ENCODE measurements around the gene DPH7. TPM values are rescaled to one million over a fixed set of nuclear protein-coding genes. Genes with fewer than 3 reads are reported as not detected.

DPH7 gene
- total RNA-seq, 2 donors from 2014 or later: 34.3 to 62.4 TPM

DNA sequence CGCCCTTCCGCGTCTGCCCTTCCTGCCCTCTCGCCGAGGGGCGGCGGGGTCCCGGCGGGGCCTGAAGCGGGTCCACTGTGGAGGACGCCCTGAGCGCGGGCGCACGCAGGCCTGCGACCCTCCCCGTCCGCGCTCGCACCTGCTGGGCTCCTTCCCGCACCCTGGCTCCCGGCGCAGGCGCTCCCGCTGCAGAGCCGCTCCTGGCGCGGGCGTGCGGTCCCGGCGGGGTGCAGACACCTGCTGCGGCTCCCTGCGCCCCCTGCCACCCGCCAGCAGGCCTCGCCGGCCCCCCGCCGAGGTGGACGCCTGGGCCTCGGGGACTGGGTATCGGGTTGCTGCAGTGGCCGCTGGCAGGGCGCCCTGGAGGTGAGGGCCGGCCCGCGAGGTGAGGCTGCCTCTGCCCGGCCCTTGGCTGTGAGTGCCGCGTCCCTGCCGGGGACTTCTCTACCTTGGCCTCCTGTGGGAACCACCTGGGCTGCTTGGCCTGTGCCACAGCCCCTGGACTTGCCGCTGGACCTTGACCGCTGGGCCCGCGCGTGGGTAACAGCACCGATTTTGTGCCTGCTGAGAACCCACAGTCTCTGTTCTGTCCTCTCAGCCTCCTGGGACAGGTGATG is 27.4 kb upstream of the DPH7 start:
- TF ChIP-seq POLR2AphosphoS5 (IDR thresholded peaks at IDR 0.05): no peak
- no peak for TF ChIP-seq POLR2A (IDR thresholded peaks at IDR 0.05)
- TF ChIP-seq, protein P1, sequence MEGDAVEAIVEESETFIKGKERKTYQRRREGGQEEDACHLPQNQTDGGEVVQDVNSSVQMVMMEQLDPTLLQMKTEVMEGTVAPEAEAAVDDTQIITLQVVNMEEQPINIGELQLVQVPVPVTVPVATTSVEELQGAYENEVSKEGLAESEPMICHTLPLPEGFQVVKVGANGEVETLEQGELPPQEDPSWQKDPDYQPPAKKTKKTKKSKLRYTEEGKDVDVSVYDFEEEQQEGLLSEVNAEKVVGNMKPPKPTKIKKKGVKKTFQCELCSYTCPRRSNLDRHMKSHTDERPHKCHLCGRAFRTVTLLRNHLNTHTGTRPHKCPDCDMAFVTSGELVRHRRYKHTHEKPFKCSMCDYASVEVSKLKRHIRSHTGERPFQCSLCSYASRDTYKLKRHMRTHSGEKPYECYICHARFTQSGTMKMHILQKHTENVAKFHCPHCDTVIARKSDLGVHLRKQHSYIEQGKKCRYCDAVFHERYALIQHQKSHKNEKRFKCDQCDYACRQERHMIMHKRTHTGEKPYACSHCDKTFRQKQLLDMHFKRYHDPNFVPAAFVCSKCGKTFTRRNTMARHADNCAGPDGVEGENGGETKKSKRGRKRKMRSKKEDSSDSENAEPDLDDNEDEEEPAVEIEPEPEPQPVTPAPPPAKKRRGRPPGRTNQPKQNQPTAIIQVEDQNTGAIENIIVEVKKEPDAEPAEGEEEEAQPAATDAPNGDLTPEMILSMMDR (IDR thresholded peaks at IDR 0.05): no peak
- Histone ChIP-seq H3K4me3 (peak overlapping the region; percentile 76 to 91), H3K27ac (peak overlapping the region; percentile 84 to 92), H3K27me3 (replicated peaks; ENCODE audit: insufficient read depth) (no peaks in the 10 kb centered on the region), H3K9me3 (no peaks in the 10 kb centered on the region), H3K4me1 (replicated peaks) (peaks cover 13% of the 10 kb centered on the region), H3K36me3 (no peaks in the 10 kb centered on the region)
- 8% methylated on average over 17 of the region's 57 CpGs for WGBS
- intact Hi-C loops (cut with DNase I): no loop called here
- no peak for DNase-seq (ENCODE audit: low spot score)

DNA sequence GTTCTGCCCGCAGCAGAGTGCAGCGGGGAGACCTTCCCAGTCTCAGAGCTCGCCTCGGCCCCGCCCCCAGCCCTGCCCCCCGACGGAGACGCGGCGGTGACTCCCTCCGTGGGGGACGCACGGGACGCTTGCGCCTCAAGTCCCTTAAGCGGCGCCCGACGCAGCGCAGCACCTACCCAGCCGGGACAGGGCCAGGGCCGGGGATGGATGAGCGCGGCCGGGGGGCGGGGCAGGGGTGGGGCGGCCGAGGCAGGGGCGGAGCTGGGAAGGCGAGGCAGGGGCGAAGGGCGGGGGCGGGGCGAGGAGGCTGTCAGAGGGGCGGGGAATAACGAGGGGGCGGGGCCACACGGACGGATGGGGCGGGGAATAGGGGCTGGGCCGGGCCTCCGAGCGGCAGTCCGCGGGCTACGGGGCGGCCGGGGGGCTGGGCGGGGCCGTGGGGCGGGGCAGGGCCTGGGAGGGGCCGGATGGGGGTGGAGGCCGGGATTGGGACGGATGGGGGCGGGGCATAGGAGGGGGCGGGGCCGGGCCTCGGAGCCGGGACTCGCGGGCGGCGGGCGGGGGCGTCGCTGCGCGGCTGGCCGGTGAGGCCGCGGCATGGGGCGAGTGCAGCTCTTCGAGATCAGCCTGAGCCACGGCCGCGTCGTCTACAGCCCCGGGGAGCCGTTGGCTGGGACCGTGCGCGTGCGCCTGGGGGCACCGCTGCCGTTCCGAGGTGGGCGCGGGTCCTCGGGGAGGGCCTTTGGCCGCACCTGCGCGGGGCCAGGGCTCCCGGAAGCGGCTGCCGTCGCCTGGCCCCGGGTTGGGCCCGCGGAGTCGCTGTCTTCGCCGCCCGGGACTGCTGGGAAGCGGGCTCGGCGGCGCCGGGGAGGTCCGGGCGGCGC is 26.6 kb upstream of the DPH7 start, which contains the start of gene ARRDC1:
Gene ARRDC1, plus strand, starts transcription at position 566 of the 884 bp plus-strand sequence. Its CDS starts 32 bp downstream, at position 598.
- H3K9me3 ChIP-seq: no peaks in the 10 kb centered on the region
- H3K4me3 ChIP-seq: peak within 1 kb of the TSS; percentile 76 to 91
- intact Hi-C loops (cut with DNase I): no loop called here
- WGBS: under 1% methylated on average over 63 of the region's 111 CpGs
- H3K27ac ChIP-seq: peak within 1 kb of the TSS; percentile 84 to 92
- peaks cover 10% of the 10 kb centered on the region for H3K4me1 ChIP-seq (replicated peaks)
- TF ChIP-seq POLR2A (IDR thresholded peaks at IDR 0.05): peak; percentile 88
- TF ChIP-seq, protein P1 (IDR thresholded peaks at IDR 0.05): no peak
- peak; percentile 68 for TF ChIP-seq POLR2AphosphoS5 (IDR thresholded peaks at IDR 0.05)
- no peaks in the 10 kb centered on the region for H3K27me3 ChIP-seq (replicated peaks; ENCODE audit: insufficient read depth)
- no peaks in the 10 kb centered on the region for H3K36me3 ChIP-seq
- DNase-seq (ENCODE audit: low spot score): peak; percentile 95

DNA sequence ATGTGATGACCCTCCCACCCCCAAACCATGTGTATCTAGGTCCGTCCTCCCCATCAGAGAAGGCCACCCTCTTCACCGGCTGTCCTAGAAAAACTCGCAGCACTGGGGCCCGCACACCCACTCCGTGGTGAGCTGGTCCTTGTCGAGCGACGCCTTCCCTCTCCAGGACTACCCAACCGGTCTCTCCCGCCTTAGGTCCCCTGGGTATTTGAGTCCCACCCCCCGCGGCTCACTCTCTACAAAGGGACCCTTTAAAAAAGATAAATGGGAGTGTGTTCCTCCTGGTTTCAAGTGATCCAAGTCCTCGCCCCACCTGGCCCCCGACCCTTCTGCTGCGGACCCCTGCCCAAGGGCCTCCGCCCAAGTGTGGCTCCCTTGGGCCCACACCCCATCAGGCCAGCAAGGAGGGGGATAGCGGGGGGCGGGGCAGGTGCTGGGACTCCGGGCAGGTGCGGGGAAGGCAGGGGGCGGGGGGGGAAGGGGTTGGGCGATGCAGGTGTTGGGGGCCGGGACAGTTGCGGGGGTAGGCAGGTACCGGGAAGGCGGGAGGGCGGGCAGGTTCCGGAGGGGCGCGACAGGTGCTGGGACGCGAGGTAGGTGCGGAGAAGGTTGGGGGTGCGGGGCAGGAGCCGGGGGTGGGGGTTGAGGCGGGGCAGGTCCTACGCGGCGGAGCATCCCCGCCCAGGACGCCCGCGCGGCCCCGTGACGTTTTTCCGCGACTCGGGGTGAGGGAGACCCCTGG is 25.8 kb upstream of the DPH7 start:
- Histone ChIP-seq H3K27me3 (replicated peaks; ENCODE audit: insufficient read depth) (no peaks in the 10 kb centered on the region), H3K4me3 (peak overlapping the region; percentile 50 to 91), H3K9me3 (no peaks in the 10 kb centered on the region), H3K27ac (peak overlapping the region; percentile 76 to 92), H3K4me1 (replicated peaks) (peaks cover 10% of the 10 kb centered on the region), H3K36me3 (no peaks in the 10 kb centered on the region)
- intact Hi-C loops (cut with DNase I): no loop called here
- TF ChIP-seq, protein P1 (IDR thresholded peaks at IDR 0.05): no peak
- TF ChIP-seq POLR2A (IDR thresholded peaks at IDR 0.05) (no peak), POLR2AphosphoS5 (IDR thresholded peaks at IDR 0.05) (no peak)
- 6% methylated on average over 49 of the region's 49 CpGs for WGBS
- no peak for DNase-seq (ENCODE audit: low spot score)

DNA sequence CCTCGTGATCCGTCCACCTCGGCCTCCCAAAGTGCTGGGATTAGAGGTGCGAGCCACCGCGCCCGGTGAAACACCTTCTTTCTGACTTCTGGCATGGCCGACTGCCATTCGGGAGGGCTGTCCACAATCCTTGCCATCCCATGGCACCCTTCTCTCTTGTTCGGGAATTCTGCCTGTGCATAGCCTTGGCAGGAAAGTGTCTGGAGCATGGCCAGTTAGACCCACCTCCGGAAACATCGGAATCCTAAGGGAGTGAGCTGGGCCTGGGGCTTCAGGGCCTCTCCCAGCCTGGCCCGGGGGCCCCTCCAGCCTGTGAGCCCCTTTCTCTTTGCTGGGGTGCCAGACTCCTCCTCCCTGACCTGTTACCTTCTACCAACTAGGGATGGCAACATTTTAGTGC is 25.2 kb upstream of the DPH7 start:
- Histone ChIP-seq H3K36me3 (no peaks in the 10 kb centered on the region), H3K9me3 (no peaks in the 10 kb centered on the region), H3K4me1 (replicated peaks) (peaks cover 10% of the 10 kb centered on the region), H3K4me3 (no peak overlapping the region), H3K27ac (no peak overlapping the region), H3K27me3 (replicated peaks; ENCODE audit: insufficient read depth) (no peaks in the 10 kb centered on the region)
- DNase-seq (ENCODE audit: low spot score): no peak
- intact Hi-C loops (cut with DNase I): no loop called here
- WGBS: 62% methylated on average over 13 of the region's 13 CpGs
- TF ChIP-seq, protein P1 (IDR thresholded peaks at IDR 0.05): no peak
- TF ChIP-seq POLR2AphosphoS5 (IDR thresholded peaks at IDR 0.05) (no peak), POLR2A (IDR thresholded peaks at IDR 0.05) (no peak)
